ENCODE data around the gene FSTL3. TPM values are rescaled to one million over a fixed set of nuclear protein-coding genes. Genes with fewer than 3 reads are reported as not detected.

The FSTL3 gene
- total RNA-seq, 2 experiments from 2014 or later = 2.5 to 3.0 TPM

GRCh38 chr19:732148-733069, 56.2 kb downstream of the FSTL3 start:
- Mint-ChIP-seq H3K4me3 (no peak overlapping the region), H3K9me3 (no peaks in the 10 kb centered on the region), H3K27me3 (no peaks in the 10 kb centered on the region), H3K4me1 (peaks cover 16% of the 10 kb centered on the region), H3K27ac (no peak overlapping the region), H3K36me3 (ENCODE audit: low read depth) (no peaks in the 10 kb centered on the region)
- DNase-seq = no peak
- CTCF ChIA-PET = interaction anchor here (0.6 to 1.1 kb wide), 2 partner anchors 69 to 206 kb away, joined by 3 read pairs; partner anchors contain the start of gene RNF126
- POLR2A ChIA-PET = no interaction called here

Other genes with a start within 250 kb of the FSTL3 start
- not detected for gene SHC2, start 215.4 kb upstream of the FSTL3 start, total RNA-seq
- under 1 TPM; 0.78 to 0.81 TPM for gene MADCAM1, start 179.9 kb upstream of the FSTL3 start, total RNA-seq
- 10 to 100 TPM; 22.9 to 24.0 TPM for gene TPGS1, start 168.9 kb upstream of the FSTL3 start, total RNA-seq
- 10 to 100 TPM; 50.3 to 50.4 TPM for gene CDC34, start 144.6 kb upstream of the FSTL3 start, total RNA-seq
- gene GZMM, start 132.3 kb upstream of the FSTL3 start, total RNA-seq = 10 to 100 TPM; 45.1 to 45.2 TPM
- gene BSG, start 103.8 kb upstream of the FSTL3 start, total RNA-seq = 100 to 1,000 TPM; 255 to 257 TPM
- gene HCN2, start 86.5 kb upstream of the FSTL3 start, total RNA-seq = 1 to 10 TPM; 3.1 to 3.5 TPM
- gene POLRMT, start 42.9 kb upstream of the FSTL3 start, total RNA-seq = 10 to 100 TPM; 44.8 to 45.1 TPM
- gene FGF22, start 36.5 kb upstream of the FSTL3 start, total RNA-seq = not detected
- gene RNF126, start 13.2 kb upstream of the FSTL3 start, total RNA-seq = 10 to 100 TPM; 80.6 to 82.2 TPM
- gene PRSS57, start 19.1 kb downstream of the FSTL3 start, total RNA-seq = not detected
- gene PALM, start 32.5 kb downstream of the FSTL3 start, total RNA-seq = not detected
- gene MISP, start 74.7 kb downstream of the FSTL3 start, total RNA-seq = not detected
- 100 to 1,000 TPM; 385 to 406 TPM for gene PTBP1, start 121.1 kb downstream of the FSTL3 start, total RNA-seq
- gene PLPPR3, start 145.6 kb downstream of the FSTL3 start, total RNA-seq = not detected
- gene AZU1, start 151.4 kb downstream of the FSTL3 start, total RNA-seq = not detected
- gene PRTN3, start 164.6 kb downstream of the FSTL3 start, total RNA-seq = not detected
- not detected for gene ELANE, start 175.9 kb downstream of the FSTL3 start, total RNA-seq
- gene CFD, start 183.3 kb downstream of the FSTL3 start, total RNA-seq = 1 to 10 TPM in 1 of 2 experiments, under 1 TPM in 1; 0.78 to 1.6 TPM
- 10 to 100 TPM; 62.2 to 64.0 TPM for gene MED16, start 216.8 kb downstream of the FSTL3 start, total RNA-seq
- not detected for gene RNU6-9, start 217.1 kb downstream of the FSTL3 start, total RNA-seq
- gene R3HDM4, start 236.8 kb downstream of the FSTL3 start, total RNA-seq = 100 to 1,000 TPM; 111 to 116 TPM
- 1 to 10 TPM; 1.8 to 2.3 TPM for gene KISS1R, start 240.9 kb downstream of the FSTL3 start, total RNA-seq
- gene ARID3A, start 249.6 kb downstream of the FSTL3 start, total RNA-seq = 10 to 100 TPM; 32.4 to 34.0 TPM